Esophagus squamous epithelium (tissue), 4 donors: ENCODE data around the gene THAP8.

Experiments
- CTCF ChIP-seq, 6 experiments: fragments of 450-650 bp in 4 of 6; fragments of 200-600 bp in 2 of 6; sonication (generic) in 2 of 6; IDR thresholded peaks; one replicate each; pipeline ENCODE4 v1.5.1; 2016 to 2019; ENCODE audit warnings: antibody characterized with exemption in 6 of 6, mild to moderate bottlenecking in 4 of 6, moderate library complexity in 4 of 6
- POLR2A ChIP-seq, 4 donors: fragments of 450-650 bp; IDR thresholded peaks; one replicate each; pipeline ENCODE4 v1.6.1; 2017; ENCODE audit warnings: antibody characterized with exemption in 4 of 4, mild to moderate bottlenecking in 4 of 4, moderate library complexity in 3 of 4

GRCh38 chr19:36081385-36081784, 27.3 kb upstream of the THAP8 start:
- TF ChIP-seq POLR2A (IDR thresholded peaks at IDR 0.05), result no peak
- no peak for TF ChIP-seq CTCF (IDR thresholded peaks at IDR 0.05)
